Neural cell (in vitro differentiated cells): ENCODE measurements around the gene FHOD3.

Source experiments
- EZH2 ChIP-seq: fragments of 200-600, 300-800 bp; shearing (Covaris generic), sonication (generic); IDR thresholded peaks from 2 replicates; pipeline ENCODE4 v1.6.1; 2014; ENCODE audit warnings: antibody characterized with exemption, low read length, borderline replicate concordance, mild to moderate bottlenecking; ENCODE audit not compliant: insufficient read depth, poor library complexity, severe bottlenecking
- TF ChIP-seq, protein P1 (sequence below): fragments of 450-650 bp; IDR thresholded peaks from 2 replicates; pipeline ENCODE4 v1.5.1; 2014; ENCODE audit warnings: antibody characterized with exemption, mild to moderate bottlenecking, moderate library complexity; ENCODE audit not compliant: poor library complexity, severe bottlenecking
- TF ChIP-seq, protein P2 (sequence below): IDR thresholded peaks from 2 replicates; pipeline ENCODE4 v1.6.1; 2012; ENCODE audit warnings: borderline replicate concordance

DNA sequence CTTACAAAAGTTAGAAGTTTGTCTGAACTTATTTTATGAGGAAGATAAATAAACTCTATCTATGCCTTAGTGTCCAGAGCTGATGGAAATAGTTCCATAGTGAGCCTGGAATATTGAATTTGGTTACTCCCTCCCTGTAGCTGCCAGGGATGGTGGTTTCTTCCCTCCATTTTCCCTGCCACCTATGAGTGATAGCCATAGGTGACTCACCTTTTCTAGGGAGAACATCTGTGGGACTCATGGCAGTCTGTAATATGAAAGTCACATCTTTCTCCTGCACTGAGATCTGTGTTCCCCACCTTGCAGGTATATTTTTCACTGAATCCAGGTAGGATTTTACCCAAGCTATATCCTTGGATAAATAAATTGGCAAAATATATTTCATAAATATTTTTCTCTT is 382.5 kb downstream of the FHOD3 start:
- TF ChIP-seq, protein P1, sequence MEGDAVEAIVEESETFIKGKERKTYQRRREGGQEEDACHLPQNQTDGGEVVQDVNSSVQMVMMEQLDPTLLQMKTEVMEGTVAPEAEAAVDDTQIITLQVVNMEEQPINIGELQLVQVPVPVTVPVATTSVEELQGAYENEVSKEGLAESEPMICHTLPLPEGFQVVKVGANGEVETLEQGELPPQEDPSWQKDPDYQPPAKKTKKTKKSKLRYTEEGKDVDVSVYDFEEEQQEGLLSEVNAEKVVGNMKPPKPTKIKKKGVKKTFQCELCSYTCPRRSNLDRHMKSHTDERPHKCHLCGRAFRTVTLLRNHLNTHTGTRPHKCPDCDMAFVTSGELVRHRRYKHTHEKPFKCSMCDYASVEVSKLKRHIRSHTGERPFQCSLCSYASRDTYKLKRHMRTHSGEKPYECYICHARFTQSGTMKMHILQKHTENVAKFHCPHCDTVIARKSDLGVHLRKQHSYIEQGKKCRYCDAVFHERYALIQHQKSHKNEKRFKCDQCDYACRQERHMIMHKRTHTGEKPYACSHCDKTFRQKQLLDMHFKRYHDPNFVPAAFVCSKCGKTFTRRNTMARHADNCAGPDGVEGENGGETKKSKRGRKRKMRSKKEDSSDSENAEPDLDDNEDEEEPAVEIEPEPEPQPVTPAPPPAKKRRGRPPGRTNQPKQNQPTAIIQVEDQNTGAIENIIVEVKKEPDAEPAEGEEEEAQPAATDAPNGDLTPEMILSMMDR = no peak
- TF ChIP-seq, protein P2, sequence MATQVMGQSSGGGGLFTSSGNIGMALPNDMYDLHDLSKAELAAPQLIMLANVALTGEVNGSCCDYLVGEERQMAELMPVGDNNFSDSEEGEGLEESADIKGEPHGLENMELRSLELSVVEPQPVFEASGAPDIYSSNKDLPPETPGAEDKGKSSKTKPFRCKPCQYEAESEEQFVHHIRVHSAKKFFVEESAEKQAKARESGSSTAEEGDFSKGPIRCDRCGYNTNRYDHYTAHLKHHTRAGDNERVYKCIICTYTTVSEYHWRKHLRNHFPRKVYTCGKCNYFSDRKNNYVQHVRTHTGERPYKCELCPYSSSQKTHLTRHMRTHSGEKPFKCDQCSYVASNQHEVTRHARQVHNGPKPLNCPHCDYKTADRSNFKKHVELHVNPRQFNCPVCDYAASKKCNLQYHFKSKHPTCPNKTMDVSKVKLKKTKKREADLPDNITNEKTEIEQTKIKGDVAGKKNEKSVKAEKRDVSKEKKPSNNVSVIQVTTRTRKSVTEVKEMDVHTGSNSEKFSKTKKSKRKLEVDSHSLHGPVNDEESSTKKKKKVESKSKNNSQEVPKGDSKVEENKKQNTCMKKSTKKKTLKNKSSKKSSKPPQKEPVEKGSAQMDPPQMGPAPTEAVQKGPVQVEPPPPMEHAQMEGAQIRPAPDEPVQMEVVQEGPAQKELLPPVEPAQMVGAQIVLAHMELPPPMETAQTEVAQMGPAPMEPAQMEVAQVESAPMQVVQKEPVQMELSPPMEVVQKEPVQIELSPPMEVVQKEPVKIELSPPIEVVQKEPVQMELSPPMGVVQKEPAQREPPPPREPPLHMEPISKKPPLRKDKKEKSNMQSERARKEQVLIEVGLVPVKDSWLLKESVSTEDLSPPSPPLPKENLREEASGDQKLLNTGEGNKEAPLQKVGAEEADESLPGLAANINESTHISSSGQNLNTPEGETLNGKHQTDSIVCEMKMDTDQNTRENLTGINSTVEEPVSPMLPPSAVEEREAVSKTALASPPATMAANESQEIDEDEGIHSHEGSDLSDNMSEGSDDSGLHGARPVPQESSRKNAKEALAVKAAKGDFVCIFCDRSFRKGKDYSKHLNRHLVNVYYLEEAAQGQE = no peak
- no peak for TF ChIP-seq EZH2
